ENCODE measurements around the gene ECE1.

ECE1 gene

GRCh38 chr1:21325731-21326387 lies 35.6 kb upstream of the ECE1 start:
- in situ Hi-C loops (cut with MboI; ENCODE audit: low sequenced_read_pairs), result no loop called here

GRCh38 chr1:21325231-21325718 lies 35.0 kb upstream of the ECE1 start:
- in situ Hi-C loops (cut with MboI; ENCODE audit: low sequenced_read_pairs), result no loop called here

- in situ Hi-C loops (cut with MboI; ENCODE audit: low sequenced_read_pairs), result no loop called here
Observed at GRCh38 chr1:21324368-21325141, 34.3 kb upstream of the ECE1 start.

- in situ Hi-C loops (cut with MboI; ENCODE audit: low sequenced_read_pairs), result no loop called here
Observed at GRCh38 chr1:21323091-21323490, 32.8 kb upstream of the ECE1 start.

- in situ Hi-C loops (cut with MboI; ENCODE audit: low sequenced_read_pairs), result no loop called here
Observed at GRCh38 chr1:21322681-21323016, 32.4 kb upstream of the ECE1 start.

GRCh38 chr1:21321963-21322680 lies 31.9 kb upstream of the ECE1 start:
- in situ Hi-C loops (cut with MboI; ENCODE audit: low sequenced_read_pairs), result no loop called here

- in situ Hi-C loops (cut with MboI; ENCODE audit: low sequenced_read_pairs), result no loop called here
Observed at GRCh38 chr1:21320410-21321108, 30.3 kb upstream of the ECE1 start.

GRCh38 chr1:21319447-21320407 lies 29.5 kb upstream of the ECE1 start:
- in situ Hi-C loops (cut with MboI; ENCODE audit: low sequenced_read_pairs), result no loop called here

- in situ Hi-C loops (cut with MboI; ENCODE audit: low sequenced_read_pairs), result no loop called here
Observed at GRCh38 chr1:21318714-21319159, 28.5 kb upstream of the ECE1 start.

- in situ Hi-C loops (cut with MboI; ENCODE audit: low sequenced_read_pairs), result no loop called here
Observed at GRCh38 chr1:21318057-21318713, 27.9 kb upstream of the ECE1 start.

- in situ Hi-C loops (cut with MboI; ENCODE audit: low sequenced_read_pairs), result no loop called here
Observed at GRCh38 chr1:21317690-21318043, 27.4 kb upstream of the ECE1 start.

- in situ Hi-C loops (cut with MboI; ENCODE audit: low sequenced_read_pairs), result no loop called here
Observed at GRCh38 chr1:21317035-21317689, 26.9 kb upstream of the ECE1 start.

- in situ Hi-C loops (cut with MboI; ENCODE audit: low sequenced_read_pairs), result no loop called here
Observed at GRCh38 chr1:21314743-21315396, 24.6 kb upstream of the ECE1 start.

GRCh38 chr1:21313886-21314721 lies 23.8 kb upstream of the ECE1 start:
- in situ Hi-C loops (cut with MboI; ENCODE audit: low sequenced_read_pairs), result no loop called here

GRCh38 chr1:21313203-21313885 lies 23.1 kb upstream of the ECE1 start:
- in situ Hi-C loops (cut with MboI; ENCODE audit: low sequenced_read_pairs), result no loop called here

- in situ Hi-C loops (cut with MboI; ENCODE audit: low sequenced_read_pairs), result no loop called here
Observed at GRCh38 chr1:21312407-21312992, 22.2 kb upstream of the ECE1 start.

GRCh38 chr1:21311016-21311415 lies 20.8 kb upstream of the ECE1 start:
- in situ Hi-C loops (cut with MboI; ENCODE audit: low sequenced_read_pairs), result no loop called here
